NB4 (cell line): Measurements from ENCODE around the gene FTSJ1.
A peak's percentile ranks its signal among the peaks of the same experiment; 100 is the strongest.

ENCODE experiments used
- DNase-seq: peaks from one replicate; pipeline ENCODE4 v3.0.0; 2010; ENCODE audit warnings: low read depth
- H3K4me3 ChIP-seq: one replicate; pipeline ENCODE4 v1.5.1; 2011; ENCODE audit warnings: mild to moderate bottlenecking, low read depth, low read length, moderate library complexity
- MYC ChIP-seq: IDR thresholded peaks from 2 replicates; pipeline ENCODE4 v1.6.1; 2011; ENCODE audit warnings: low read depth, low read length
- POLR2A ChIP-seq: IDR thresholded peaks from 2 replicates; pipeline ENCODE4 v1.6.1; 2011; ENCODE audit warnings: mild to moderate bottlenecking; ENCODE audit not compliant: insufficient read length; ENCODE audit errors: extremely low read depth
- TF ChIP-seq, protein P1 (sequence below): IDR thresholded peaks from 2 replicates; pipeline ENCODE4 v1.6.1; 2011; ENCODE audit warnings: low read depth, low read length
- TF ChIP-seq, protein P2 (sequence below): IDR thresholded peaks from one replicate; pipeline ENCODE4 v1.5.1; 2012; ENCODE audit warnings: low read depth, low read length

Gene FTSJ1

DNA sequence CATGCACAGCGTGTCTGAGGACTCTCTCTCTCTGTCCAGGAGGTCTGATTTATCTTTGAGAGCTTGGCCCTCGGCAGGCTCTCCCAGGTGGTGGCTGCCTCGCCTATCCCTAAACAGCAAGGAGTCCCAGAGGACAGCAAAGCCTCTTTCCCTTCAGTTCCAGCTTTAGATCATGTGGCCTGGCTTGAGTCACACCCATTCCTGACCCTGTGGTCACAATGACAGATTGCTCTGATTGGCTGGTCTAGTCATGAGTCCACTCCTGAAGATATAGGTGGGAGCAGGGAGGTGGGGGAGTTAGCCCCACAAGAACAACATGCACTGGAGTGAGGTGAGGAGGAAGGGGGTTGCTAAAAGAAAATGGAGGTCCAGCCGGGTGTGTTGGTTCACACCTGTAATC lies 20.7 kb downstream of the FTSJ1 start:
- DNase-seq, result no peak
- TF ChIP-seq, protein P1, sequence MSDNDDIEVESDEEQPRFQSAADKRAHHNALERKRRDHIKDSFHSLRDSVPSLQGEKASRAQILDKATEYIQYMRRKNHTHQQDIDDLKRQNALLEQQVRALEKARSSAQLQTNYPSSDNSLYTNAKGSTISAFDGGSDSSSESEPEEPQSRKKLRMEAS, result no peak
- TF ChIP-seq, protein P2, sequence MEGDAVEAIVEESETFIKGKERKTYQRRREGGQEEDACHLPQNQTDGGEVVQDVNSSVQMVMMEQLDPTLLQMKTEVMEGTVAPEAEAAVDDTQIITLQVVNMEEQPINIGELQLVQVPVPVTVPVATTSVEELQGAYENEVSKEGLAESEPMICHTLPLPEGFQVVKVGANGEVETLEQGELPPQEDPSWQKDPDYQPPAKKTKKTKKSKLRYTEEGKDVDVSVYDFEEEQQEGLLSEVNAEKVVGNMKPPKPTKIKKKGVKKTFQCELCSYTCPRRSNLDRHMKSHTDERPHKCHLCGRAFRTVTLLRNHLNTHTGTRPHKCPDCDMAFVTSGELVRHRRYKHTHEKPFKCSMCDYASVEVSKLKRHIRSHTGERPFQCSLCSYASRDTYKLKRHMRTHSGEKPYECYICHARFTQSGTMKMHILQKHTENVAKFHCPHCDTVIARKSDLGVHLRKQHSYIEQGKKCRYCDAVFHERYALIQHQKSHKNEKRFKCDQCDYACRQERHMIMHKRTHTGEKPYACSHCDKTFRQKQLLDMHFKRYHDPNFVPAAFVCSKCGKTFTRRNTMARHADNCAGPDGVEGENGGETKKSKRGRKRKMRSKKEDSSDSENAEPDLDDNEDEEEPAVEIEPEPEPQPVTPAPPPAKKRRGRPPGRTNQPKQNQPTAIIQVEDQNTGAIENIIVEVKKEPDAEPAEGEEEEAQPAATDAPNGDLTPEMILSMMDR, result no peak
- no peak overlapping the region for H3K4me3 ChIP-seq

DNA sequence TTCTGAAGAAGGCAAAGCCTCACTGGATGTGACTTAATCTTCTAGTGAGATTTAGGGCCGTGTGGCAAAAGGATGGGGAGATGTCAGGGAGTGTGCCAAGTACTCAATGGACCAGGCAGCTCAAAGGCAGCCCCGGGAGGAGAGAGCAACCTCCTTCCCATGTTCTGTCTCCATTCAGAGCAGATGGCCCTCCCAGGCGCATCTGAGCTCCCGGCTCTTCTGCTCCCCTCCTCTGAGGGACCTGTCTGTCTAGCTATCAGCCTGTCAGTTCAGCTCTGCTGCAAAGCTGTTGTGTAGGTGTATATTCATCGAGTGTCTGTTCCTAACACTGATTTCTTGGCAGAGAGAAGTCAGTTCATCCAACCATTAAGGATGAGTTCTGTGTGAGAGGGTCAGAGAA lies 21.9 kb downstream of the FTSJ1 start:
- DNase-seq, result no peak
- no peak for TF ChIP-seq MYC
- TF ChIP-seq, protein P2, result no peak
- no peak overlapping the region for H3K4me3 ChIP-seq

DNA sequence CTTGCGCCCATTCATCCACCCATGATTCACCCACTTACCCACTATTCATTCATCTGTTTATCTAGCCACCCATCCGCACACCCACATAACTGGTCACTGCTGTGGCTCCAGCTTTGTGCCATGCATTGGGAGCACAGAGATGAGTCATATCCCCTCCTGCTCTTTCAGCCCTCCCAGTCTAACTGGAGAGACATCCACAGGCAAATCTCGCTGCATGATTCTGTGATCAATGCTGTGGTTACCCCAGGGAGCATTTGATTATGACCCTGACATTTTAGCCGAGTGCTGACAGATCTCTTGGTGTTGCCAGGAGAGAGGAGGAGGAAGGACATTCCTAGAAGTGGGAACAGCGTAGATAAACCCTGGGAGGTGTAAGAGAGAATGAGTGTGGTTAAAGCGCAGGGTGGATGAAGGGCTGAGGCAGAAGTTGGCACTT lies 22.4 kb downstream of the FTSJ1 start:
- TF ChIP-seq, protein P2, result no peak
- TF ChIP-seq POLR2A (no peak), MYC (no peak)
- TF ChIP-seq, protein P1, result no peak
- peak; percentile 65 for DNase-seq

DNA sequence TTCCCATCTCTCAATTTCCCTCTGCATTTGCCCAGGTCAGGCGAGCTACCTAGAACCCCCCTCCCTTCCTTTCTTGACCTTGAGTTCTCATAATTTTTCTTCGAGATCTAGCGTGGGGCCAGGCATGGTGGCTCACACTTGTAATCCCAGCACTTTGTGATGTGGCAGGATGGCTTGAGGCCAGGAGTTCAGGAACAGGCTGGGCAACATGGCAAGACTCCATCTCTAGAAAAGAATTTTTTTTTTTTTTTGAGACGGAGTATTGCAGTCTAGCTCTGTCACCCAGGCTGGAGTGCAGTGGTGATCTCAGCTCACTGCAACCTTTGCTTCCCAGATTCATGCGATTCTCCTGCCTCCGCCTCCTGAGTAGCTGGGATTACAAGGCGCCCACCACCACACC lies 28.3 kb downstream of the FTSJ1 start:
- DNase-seq, result no peak
- H3K4me3 ChIP-seq, result no peak overlapping the region
- TF ChIP-seq, protein P1, result no peak
- TF ChIP-seq POLR2A, result no peak
- TF ChIP-seq, protein P2, result no peak
- TF ChIP-seq MYC, result no peak

More for the DNA sequence above, 22.4 kb downstream of the FTSJ1 start:
- H3K4me3 ChIP-seq, result no peak overlapping the region

DNA sequence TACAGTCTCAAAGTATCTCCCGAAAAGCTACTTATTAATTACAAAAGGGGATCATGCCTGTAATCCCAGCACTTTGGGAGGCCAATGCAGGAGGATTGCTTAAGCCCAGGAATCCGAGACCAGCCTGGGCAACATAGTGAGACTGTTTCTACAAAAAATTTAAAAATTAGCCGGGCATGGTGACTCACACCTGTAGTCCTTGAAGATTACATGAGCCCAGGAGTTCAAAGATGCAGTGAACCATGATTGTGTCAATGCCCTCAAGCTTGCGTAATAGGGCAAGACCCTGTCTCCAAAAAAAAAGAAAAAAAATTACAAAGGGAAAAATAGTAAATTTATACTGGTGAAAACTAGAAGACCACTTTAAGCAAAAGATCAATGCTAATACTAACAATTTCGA lies 29.5 kb downstream of the FTSJ1 start:
- TF ChIP-seq, protein P1, result no peak
- TF ChIP-seq POLR2A (no peak), MYC (no peak)
- TF ChIP-seq, protein P2, result no peak
- DNase-seq, result peak; percentile 25
- H3K4me3 ChIP-seq, result no peak overlapping the region

DNA sequence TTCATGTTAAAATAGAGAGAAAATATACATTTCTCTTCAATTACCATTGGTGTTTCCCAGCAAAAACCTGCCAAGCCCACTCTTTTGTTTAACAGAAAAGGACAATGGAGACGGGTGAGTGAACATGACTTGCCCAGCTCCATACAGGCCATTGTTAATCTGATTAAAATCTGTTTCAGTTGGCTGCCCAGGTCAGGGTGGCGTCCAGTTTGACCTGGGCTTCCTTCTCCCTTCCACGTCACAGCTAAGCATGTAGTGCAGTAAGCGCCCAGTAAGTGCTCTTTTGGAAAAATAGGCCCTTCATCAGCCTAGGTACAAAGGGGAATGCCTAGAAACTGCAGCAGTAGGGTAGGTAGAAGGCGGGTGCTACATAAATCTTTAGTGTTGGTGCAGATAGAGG lies 31.2 kb downstream of the FTSJ1 start:
- no peak overlapping the region for H3K4me3 ChIP-seq
- TF ChIP-seq, protein P2, result no peak
- TF ChIP-seq POLR2A, result no peak
- TF ChIP-seq, protein P1, result no peak
- no peak for DNase-seq
